Measurements from ENCODE around the gene SLC37A1. TPM values are rescaled to one million over a fixed set of nuclear protein-coding genes. Genes with fewer than 3 reads are reported as not detected.

Gene SLC37A1
- total and polyA plus RNA-seq, 10 donors = 6.9 to 31.4 (median 23.2) TPM

GRCh38 chr21:42480736-42481135, 32.9 kb upstream of the SLC37A1 start:
- 89 to 93% (median 91%) methylated on average over 10 of the region's 10 CpGs for WGBS, 5 donors
- TF ChIP-seq POLR2AphosphoS5 (IDR thresholded peaks at IDR 0.05) (no peak), CTCF (IDR thresholded peaks at IDR 0.05 in 8 of 11, conservative IDR thresholded peaks at IDR 0.05 in 3 of 11) (no peak)

GRCh38 chr21:42481169-42481568, 32.5 kb upstream of the SLC37A1 start:
- Histone ChIP-seq H3K4me3 (no peak overlapping the region), H3K4me1 (no peaks in the 10 kb centered on the region), H3K36me3 (no peaks in the 10 kb centered on the region), H3K27me3 (replicated peaks in 1 of 7) (peaks cover 0 to 10% (median 0%) of the 10 kb centered on the region in 7 donors), H3K27ac (no peak overlapping the region), H3K9me3 (no peaks in the 10 kb centered on the region)
- no peak for TF ChIP-seq POLR2A (IDR thresholded peaks at IDR 0.05)
- no peak for TF ChIP-seq CTCF (IDR thresholded peaks at IDR 0.05 in 8 of 11, conservative IDR thresholded peaks at IDR 0.05 in 3 of 11)
- no peak for TF ChIP-seq POLR2AphosphoS5 (IDR thresholded peaks at IDR 0.05)
- no peak for DNase-seq
- 91 to 97% (median 93%) methylated on average over 4 of the region's 4 CpGs for WGBS, 5 donors
- intact Hi-C loops (cut with DNase I; ENCODE audit: low total_unique reads) = no loop called here

More at GRCh38 chr21:42480736-42481135, 32.9 kb upstream of the SLC37A1 start:
- no peak for DNase-seq
- Histone ChIP-seq H3K4me3 (no peak overlapping the region), H3K27me3 (replicated peaks in 1 of 7) (peaks cover 0 to 6% (median 0%) of the 10 kb centered on the region in 7 donors), H3K9me3 (no peaks in the 10 kb centered on the region), H3K4me1 (no peaks in the 10 kb centered on the region), H3K27ac (no peak overlapping the region), H3K36me3 (no peaks in the 10 kb centered on the region)
- intact Hi-C loops (cut with DNase I; ENCODE audit: low total_unique reads) = no loop called here

- intact Hi-C loops (cut with DNase I; ENCODE audit: low total_unique reads) = no loop called here
- Histone ChIP-seq H3K4me1 (no peaks in the 10 kb centered on the region), H3K4me3 (no peak overlapping the region), H3K36me3 (no peaks in the 10 kb centered on the region), H3K27me3 (replicated peaks in 1 of 7) (peaks cover 0 to 29% (median 0%) of the 10 kb centered on the region in 7 donors), H3K27ac (no peak overlapping the region), H3K9me3 (no peaks in the 10 kb centered on the region)
- TF ChIP-seq CTCF (IDR thresholded peaks at IDR 0.05 in 8 of 11, conservative IDR thresholded peaks at IDR 0.05 in 3 of 11) = no peak
- no peak for TF ChIP-seq POLR2A (IDR thresholded peaks at IDR 0.05)
- TF ChIP-seq POLR2AphosphoS5 (IDR thresholded peaks at IDR 0.05) = no peak
- 73 to 93% (median 86%) methylated on average over 7 of the region's 7 CpGs for WGBS, 5 donors
- no peak for DNase-seq
These were observed 28.7 kb upstream of the SLC37A1 start for GRCh38 chr21:42484966-42485365.

GRCh38 chr21:42486072-42486471, 27.6 kb upstream of the SLC37A1 start:
- Histone ChIP-seq H3K4me3 (no peak overlapping the region), H3K4me1 (no peaks in the 10 kb centered on the region), H3K36me3 (no peaks in the 10 kb centered on the region), H3K27me3 (replicated peaks in 1 of 7) (peaks cover 0 to 29% (median 0%) of the 10 kb centered on the region in 7 donors), H3K27ac (no peak overlapping the region), H3K9me3 (no peaks in the 10 kb centered on the region)
- 67 to 79% (median 72%) methylated on average over 6 of the region's 6 CpGs for WGBS, 5 donors
- intact Hi-C loops (cut with DNase I; ENCODE audit: low total_unique reads) = no loop called here
- DNase-seq = no peak
- TF ChIP-seq POLR2A (IDR thresholded peaks at IDR 0.05) (no peak), POLR2AphosphoS5 (IDR thresholded peaks at IDR 0.05) (no peak), CTCF (IDR thresholded peaks at IDR 0.05 in 8 of 11, conservative IDR thresholded peaks at IDR 0.05 in 3 of 11) (no peak)

All from spleen (tissue), 11 donors.